ENCODE measurements around the gene NR5A1.

The NR5A1 gene

DNA sequence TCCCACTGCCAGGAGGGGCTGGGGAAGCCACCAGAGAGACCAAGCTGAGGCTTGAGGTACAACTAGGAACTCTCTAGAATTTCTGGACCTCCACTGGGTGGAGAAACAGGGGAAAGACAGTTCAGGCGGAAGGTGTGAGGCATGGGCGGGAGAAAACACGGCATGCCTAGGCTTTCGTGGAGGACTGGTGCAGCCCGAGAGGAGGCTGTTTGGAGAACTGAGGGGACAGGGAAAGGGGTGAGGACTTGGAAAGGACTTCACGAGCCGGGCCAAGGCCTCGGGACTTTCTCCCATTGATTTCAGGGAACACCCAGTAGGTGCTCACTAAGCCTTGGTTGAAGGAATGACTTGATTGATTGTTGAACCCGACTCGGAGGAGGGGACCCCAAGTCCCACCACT lies 66.4 kb downstream of the NR5A1 start:
- no peak for DNase-seq (ENCODE audit: low read depth in 2 of 2)

DNA sequence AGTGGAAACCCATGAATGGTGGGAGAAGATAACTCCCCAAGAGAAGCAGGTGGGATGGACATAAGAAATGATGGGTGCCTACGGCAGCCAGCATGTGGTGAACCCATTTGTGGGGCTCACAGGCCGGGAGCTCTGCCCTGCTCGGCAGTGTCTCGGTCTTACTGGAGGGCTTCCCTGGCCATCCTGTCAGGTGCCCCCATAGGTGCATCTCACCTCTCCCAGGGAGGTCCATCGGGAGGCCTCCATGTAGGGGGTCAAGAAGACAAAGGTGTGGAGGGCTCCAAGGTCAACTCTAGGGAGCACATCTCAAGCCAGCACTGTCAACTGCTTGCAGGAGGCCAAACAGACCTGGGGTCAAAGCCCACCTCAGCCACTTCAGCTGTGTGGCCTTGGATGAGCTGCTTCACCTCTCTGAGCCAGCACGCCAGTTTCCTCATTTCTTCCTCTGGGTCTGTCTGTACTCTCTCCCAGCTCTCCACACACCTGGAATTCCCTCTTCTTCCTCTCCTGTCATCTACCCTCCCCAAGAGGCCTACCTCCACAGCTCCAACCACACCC lies 67.4 kb downstream of the NR5A1 start:
- no peak for DNase-seq (ENCODE audit: low read depth in 2 of 2)

DNA sequence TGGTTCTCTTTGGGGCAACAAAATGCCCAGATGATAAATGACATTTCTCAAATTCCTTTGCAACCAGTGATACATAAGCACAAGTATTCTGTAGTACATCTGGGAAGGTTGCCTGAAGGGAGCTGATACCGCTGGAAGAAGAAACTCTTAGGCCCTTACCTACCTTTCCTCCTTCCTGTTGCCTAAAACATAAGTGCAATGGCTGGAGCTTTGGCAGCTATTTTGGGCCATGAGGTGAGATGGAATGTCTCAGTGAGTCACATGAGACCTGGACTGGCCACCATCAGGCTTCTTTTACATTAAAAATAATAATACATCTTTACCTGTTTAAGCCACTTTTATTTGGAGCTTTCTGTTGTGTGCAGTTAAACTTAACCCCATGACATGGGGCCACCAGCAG lies 68.1 kb downstream of the NR5A1 start:
- no peak for DNase-seq (ENCODE audit: low read depth in 2 of 2)

DNA sequence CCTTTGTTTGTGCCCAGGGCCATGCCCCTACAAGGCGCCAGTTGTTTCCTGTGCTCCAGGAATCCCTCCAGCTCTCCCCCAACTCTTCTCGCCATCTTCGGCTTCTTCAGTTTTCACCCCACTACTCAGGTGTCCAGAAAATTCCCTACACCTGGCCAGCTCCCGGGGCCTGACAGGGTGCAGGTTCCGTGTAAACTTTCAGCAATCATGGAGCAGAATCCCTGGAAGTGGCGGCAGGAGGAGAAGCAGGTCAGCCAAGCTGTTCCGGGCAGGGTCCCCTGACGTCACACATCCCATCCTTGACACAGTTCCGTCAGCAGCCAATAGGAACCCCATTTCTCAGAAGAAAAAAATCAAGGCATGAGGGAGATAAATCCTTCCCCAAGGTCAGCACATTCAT lies 69.1 kb downstream of the NR5A1 start:
- DNase-seq (ENCODE audit: low read depth in 2 of 2): no peak

DNA sequence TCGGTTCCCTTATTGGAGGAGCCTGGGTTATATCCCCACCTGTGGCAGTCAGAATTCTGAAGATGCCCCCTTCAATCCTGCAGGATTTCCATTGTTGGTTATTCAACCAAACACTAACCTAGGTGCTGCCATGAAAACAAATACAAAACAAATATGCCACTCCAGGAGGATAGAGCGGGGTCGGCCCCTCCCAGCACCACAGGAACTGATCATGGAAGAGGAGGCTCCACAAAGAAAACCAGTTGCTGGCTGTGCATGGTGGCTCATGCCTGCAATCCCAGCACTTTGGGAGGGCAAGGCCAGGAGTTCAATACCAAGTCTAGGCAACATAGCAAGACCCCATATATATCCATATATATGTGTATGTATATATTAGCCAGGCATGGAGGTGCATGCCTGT lies 70.1 kb downstream of the NR5A1 start:
- no peak for DNase-seq (ENCODE audit: low read depth in 2 of 2)

DNA sequence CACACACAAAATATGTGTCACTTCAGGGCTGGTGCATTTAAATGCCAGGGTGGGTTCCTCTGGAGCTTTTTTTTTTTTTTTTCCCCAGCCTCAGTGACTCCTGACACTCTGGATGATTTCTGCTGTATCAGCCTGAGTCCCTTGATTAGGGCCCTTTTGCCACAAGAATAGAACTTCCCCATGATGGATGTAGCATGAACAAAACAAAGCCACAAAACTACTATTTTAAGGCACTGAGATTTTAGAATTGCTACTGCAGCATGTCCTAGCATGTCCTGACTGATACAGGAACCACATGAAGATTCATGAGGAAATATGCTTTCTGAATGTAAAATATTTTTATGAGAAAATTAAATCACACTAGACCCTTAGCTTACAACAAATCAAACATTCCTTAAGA lies 70.9 kb downstream of the NR5A1 start:
- no peak for DNase-seq (ENCODE audit: low read depth in 2 of 2)

Data from stimulated activated CD8-positive, alpha-beta memory T cell treated with anti-CD3 and anti-CD28 coated beads, Interleukin-15, amount 100 ng/mL, for 4 hours (primary cell).